K562 (cell line): Measurements from ENCODE around the gene FRMD4A. TPM values are rescaled to one million over a fixed set of nuclear protein-coding genes. Genes with fewer than 3 reads are reported as not detected.

Source experiments
- ATAC-seq: fragments of 200-7000 bp; cut with Tn5 transposase; 3 replicates; pipeline ENCODE4 v1.9.1; 2020; ENCODE audit warnings: moderate library complexity
- BruUV-seq: library from RNA; stranded (reverse); fragments of 400-500 nt; replicated peaks from 2 replicates; lab custom pipeline; 2021; lab: Mats Ljungman, UMichigan
- CTCF ChIA-PET: fragments of 300-600 bp; formaldehyde crosslinking; extraction: SDS; loops from one replicate; lab custom pipeline; 2021; ENCODE audit warnings: low intra/inter-chr PET ratio; lab: Yijun Ruan, JAX
- POLR2A ChIA-PET: fragments of 300-600, 350-650 bp; sonication (Branson Sonifier 250); formaldehyde crosslinking; extraction: SDS; loops from one replicate; lab custom pipeline; 2021; ENCODE audit warnings: antibody characterized with exemption, inconsistent platforms; lab: Yijun Ruan, JAX
- DNase-seq, 4 experiments: peaks; one replicate each; pipeline versions ENCODE4 v3.0.0 to v3.0.0-alpha.2; 2011 to 2018; ENCODE audit warnings: low spot score in 3 of 4, mixed read lengths in 3 of 4; ENCODE audit errors: extremely low read depth in 1 of 4
- FAIRE-seq: peaks from 2 replicates; lab custom pipeline; 2011; peaks lifted over from hg19 to GRCh38; lab: Jason Lieb, UNC
- H2AFZ ChIP-seq: 2 replicates; pipeline ENCODE4 v1.6.0; 2011; ENCODE audit warnings: low read depth, low read length, control low read depth, inconsistent platforms
- H3K27ac ChIP-seq: fragments of 200-600 bp; 3 replicates; pipeline ENCODE4 v1.8.0; 2011; ENCODE audit warnings: low read depth, mild to moderate bottlenecking, control low read depth, inconsistent platforms, low read length, moderate library complexity, mixed read lengths; ENCODE audit errors: extremely low read depth
- H3K27me3 ChIP-seq, 2 experiments: fragments of 300-600 bp in 1 of 2; 2 replicates in 1 of 2; 3 replicates in 1 of 2; pipeline versions ENCODE4 v1.6.0 to v1.8.0; 2011; ENCODE audit warnings: inconsistent platforms in 2 of 2, low read length in 2 of 2, mild to moderate bottlenecking in 1 of 2, mixed read lengths in 1 of 2, moderate library complexity in 1 of 2; ENCODE audit not compliant: control insufficient read depth in 2 of 2, insufficient read depth in 2 of 2
- H3K36me3 ChIP-seq: fragments of 300-600 bp; 3 replicates; pipeline ENCODE4 v1.8.0; 2011; ENCODE audit warnings: mild to moderate bottlenecking, low read length, inconsistent platforms; ENCODE audit not compliant: control insufficient read depth, insufficient read depth
- H3K4me1 ChIP-seq, 2 experiments: fragments of 200-600 bp in 1 of 2; replicated peaks in 1 of 2; 2 replicates in 1 of 2; 3 replicates in 1 of 2; pipeline versions ENCODE4 v1.5.1 to v1.8.0; 2011; ENCODE audit warnings: inconsistent platforms in 2 of 2, low read length in 2 of 2, mild to moderate bottlenecking in 1 of 2, mixed read lengths in 1 of 2, moderate library complexity in 1 of 2; ENCODE audit not compliant: control insufficient read depth in 2 of 2, insufficient read depth in 2 of 2
- H3K4me2 ChIP-seq: 2 replicates; pipeline ENCODE4 v1.6.1; 2011; ENCODE audit warnings: low read length, control low read depth, inconsistent platforms, mixed read lengths; ENCODE audit not compliant: insufficient read depth
- H3K4me3 ChIP-seq: fragments of 200-600 bp; sonication (generic), shearing (Covaris generic); 2 replicates; pipeline ENCODE4 v1.5.1; 2016; ENCODE audit warnings: control low read depth, inconsistent platforms
- H3K79me2 ChIP-seq: fragments of 200-600 bp; 3 replicates; pipeline ENCODE4 v1.8.0; 2011; ENCODE audit warnings: low read length, inconsistent platforms; ENCODE audit not compliant: control insufficient read depth, insufficient read depth
- H3K9ac ChIP-seq, 2 experiments: 2 replicates each; pipeline versions ENCODE4 v1.6.0 to v1.6.1; 2011; ENCODE audit warnings: low read depth in 2 of 2, low read length in 2 of 2, control low read depth in 1 of 2, inconsistent platforms in 1 of 2, mild to moderate bottlenecking in 1 of 2, mixed read lengths in 1 of 2; ENCODE audit not compliant: insufficient read depth in 1 of 2
- H3K9me1 ChIP-seq: one replicate; pipeline ENCODE4 v1.6.0; 2011; ENCODE audit warnings: inconsistent platforms, mild to moderate bottlenecking, low read length, moderate library complexity; ENCODE audit not compliant: control insufficient read depth, insufficient read depth
- H3K9me3 ChIP-seq: replicated peaks from 2 replicates; pipeline ENCODE4 v1.5.1; 2011; ENCODE audit warnings: low read depth, low read length, inconsistent platforms; ENCODE audit not compliant: control insufficient read depth, insufficient read depth
- H4K20me1 ChIP-seq: replicated peaks from 2 replicates; pipeline ENCODE4 v1.6.1; 2011; ENCODE audit warnings: low read length, inconsistent platforms, mixed read lengths; ENCODE audit not compliant: control insufficient read depth, insufficient read depth
- DNMT1 ChIP-seq: fragments of 450-650 bp; IDR thresholded peaks from 2 replicates; pipeline ENCODE4 v1.6.1; 2016; ENCODE audit warnings: antibody characterized with exemption, mild to moderate bottlenecking
- FIP1L1 ChIP-seq: fragments of 200-400 bp; formaldehyde crosslinking; IDR thresholded peaks from 2 replicates; pipeline ENCODE4 v1.6.1; 2018; ENCODE audit warnings: mild to moderate bottlenecking, low read depth, low read length; ENCODE audit not compliant: poor library complexity, severe bottlenecking
- HNRNPK ChIP-seq: fragments of 200-400 bp; formaldehyde crosslinking; IDR thresholded peaks from one replicate; pipeline ENCODE4 v1.6.1; 2018; ENCODE audit warnings: mild to moderate bottlenecking, low read depth, low read length; ENCODE audit not compliant: poor library complexity, severe bottlenecking
- KLF16 ChIP-seq: IDR thresholded peaks from 2 replicates; pipeline ENCODE4 v1.6.1; 2016; ENCODE audit warnings: antibody characterized with exemption
- MAZ ChIP-seq, 2 experiments: fragments of 450-650 bp in 1 of 2; sonication (generic) in 1 of 2; formaldehyde crosslinking; IDR thresholded peaks in 1 of 2; conservative IDR thresholded peaks in 1 of 2; 2 replicates each; pipeline versions ENCODE4 v1.4.0 to v1.5.0; 2020; ENCODE audit warnings: mild to moderate bottlenecking in 1 of 2, missing genetic modification reagents in 1 of 2
- MNT ChIP-seq, 2 experiments: fragments of 450-650 bp; conservative IDR thresholded peaks; 2 replicates each; pipeline ENCODE4 v1.6.1; 2017; ENCODE audit warnings: mild to moderate bottlenecking in 2 of 2, moderate library complexity in 2 of 2
- MYNN ChIP-seq, 2 experiments: sonication (generic); formaldehyde crosslinking in 1 of 2; IDR thresholded peaks; 2 replicates each; pipeline versions ENCODE4 v1.5.0 to v1.6.1; 2016 to 2020; ENCODE audit warnings: antibody characterized with exemption in 1 of 2, missing genetic modification reagents in 1 of 2
- POLR2AphosphoS5 ChIP-seq: IDR thresholded peaks from 2 replicates; pipeline ENCODE4 v1.6.1; 2011; ENCODE audit warnings: mild to moderate bottlenecking, low read depth, low read length, moderate library complexity; ENCODE audit not compliant: control insufficient read depth, insufficient read depth
- POLR2G ChIP-seq: fragments of 200-400 bp; formaldehyde crosslinking; IDR thresholded peaks from 2 replicates; pipeline ENCODE4 v1.6.1; 2017; ENCODE audit warnings: low read depth, mild to moderate bottlenecking, antibody characterized with exemption, low read length, moderate library complexity
- STAT5B ChIP-seq: fragments of 250-450 bp; sonication (Bioruptor Pico); IDR thresholded peaks from 2 replicates; pipeline ENCODE4 v1.8.0; 2021; ENCODE audit warnings: mild to moderate bottlenecking, inconsistent platforms
- TAF1 ChIP-seq: IDR thresholded peaks from 2 replicates; pipeline ENCODE4 v1.6.1; 2011; ENCODE audit warnings: mild to moderate bottlenecking, low read length, moderate library complexity; ENCODE audit not compliant: insufficient read depth, control insufficient read depth, severe bottlenecking; ENCODE audit errors: extremely low read depth
- ZNF507 ChIP-seq: conservative IDR thresholded peaks from 2 replicates; pipeline ENCODE4 v1.6.1; 2017; ENCODE audit warnings: missing genetic modification characterization, missing compliant biosample characterization
- WGBS: fragments of 100-300 bp; shearing (Covaris generic); methylation state at CpG from one replicate; pipeline ENCODE4 v1.1.6; 2016; ENCODE audit warnings: low coverage, mixed read lengths; ENCODE audit not compliant: insufficient coverage; ENCODE audit errors: missing lambda C conversion rate; 5-methylcytosine and 5-hydroxymethylcytosine counted together
- in situ Hi-C: fragments of 300-500 bp; cut with MboI; formaldehyde crosslinking; loops from 4 replicates; pipeline ENCODE4 v1.15.0; 2018; ENCODE audit warnings: inconsistent platforms, mixed read lengths
- intact Hi-C: fragments of 100-400 bp; cut with micrococcal nuclease; formaldehyde crosslinking; loops from 2 replicates; pipeline ENCODE4 v1.14.2; 2022
- polyA plus RNA-seq, 8 experiments: library from polyadenylated mRNA; depleted of rRNA in 4 of 8; stranded (reverse) in 5 of 8; unstranded in 3 of 8; fragments of >200 nt; fragmentation: Nextera tagmentation in 2 of 8; fragmentation: Illumina TruSeq in 1 of 8; extraction: Ambion mirVana in 2 of 8; extraction: Trizol in 1 of 8; gene quantifications; 2 replicates each; pipeline versions ENCODE4 v1.2.1 to v1.2.3, GENCODE V29; 2011 to 2014; ENCODE audit warnings: inconsistent platforms in 1 of 8, missing spikeins in 1 of 8
- total RNA-seq, 7 experiments: library from RNA; depleted of rRNA in 6 of 7; stranded (reverse); fragments of >200 nt in 6 of 7; fragmentation: Illumina TruSeq in 2 of 7; extraction: Trizol in 2 of 7; gene quantifications; 2 replicates each; pipeline versions ENCODE4 v1.2.1 to v1.2.3, GENCODE V29; 2011 to 2021; ENCODE audit warnings: low replicate concordance in 1 of 7
- TF ChIP-seq, protein P1 (sequence below): fragments of 450-650 bp; IDR thresholded peaks from 2 replicates; pipeline ENCODE4 v1.6.1; 2017; ENCODE audit warnings: antibody characterized with exemption
- TF ChIP-seq, protein P2 (sequence below): fragments of 250-450 bp; sonication (Bioruptor Pico); IDR thresholded peaks from 2 replicates; pipeline ENCODE4 v1.5.0; 2021

The FRMD4A gene
- total and polyA plus RNA-seq, 9 of the 15 experiments (the other 6 are each of a cell fraction or from before 2014, with no cell fraction given): 0.80 to 5.2 (median 3.0) TPM

DNA sequence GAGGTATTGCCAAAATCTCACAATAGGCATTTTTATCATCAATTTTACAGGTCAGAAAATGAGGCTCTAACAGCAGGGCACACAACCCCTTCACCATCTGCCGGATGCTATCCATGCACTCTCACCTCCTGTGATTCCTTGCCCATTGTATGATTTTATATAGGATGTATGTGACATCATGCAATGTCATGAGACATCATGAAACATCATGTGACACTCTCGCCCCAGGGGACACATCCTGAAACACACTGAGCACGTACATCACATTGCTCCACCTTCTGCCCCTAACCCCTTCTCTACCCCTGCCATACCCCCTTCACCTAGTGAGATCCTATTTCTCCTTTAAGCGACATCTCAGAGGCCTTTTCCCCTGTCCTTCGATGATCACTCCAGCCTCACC is 189.4 kb downstream of the FRMD4A start:
- H3K9ac ChIP-seq: no peak overlapping the region
- in situ Hi-C loops (no loop called here), intact Hi-C loops (no loop called here)
- no peaks in the 10 kb centered on the region for H3K36me3 ChIP-seq
- H3K9me1 ChIP-seq: no peaks in the 10 kb centered on the region
- ChIA-PET POLR2A (no interaction called here), CTCF (no interaction called here)
- no peaks in the 10 kb centered on the region; the same call in 1 of the 2 replicates for H4K20me1 ChIP-seq
- no peak for ATAC-seq
- no peak overlapping the region for H3K4me3 ChIP-seq
- no peaks in the 10 kb centered on the region for H3K79me2 ChIP-seq
- no peak for DNase-seq
- peaks cover 8 to 11% of the 10 kb centered on the region in 2 experiments; a peak in 4 of 5 replicates for H3K27me3 ChIP-seq
- 0% methylated on average over 4 of the region's 5 CpGs for WGBS
- H3K27ac ChIP-seq: no peak overlapping the region
- BruUV-seq: no TSS peak
- H2AFZ ChIP-seq: no peak overlapping the region
- H3K4me2 ChIP-seq: no peak overlapping the region
- H3K9me3 ChIP-seq: no peaks in the 10 kb centered on the region
- FAIRE-seq: no peak
- no peaks in the 10 kb centered on the region for H3K4me1 ChIP-seq
- TF ChIP-seq MAZ (CRISPR knock-in tag; conservative IDR thresholded peaks at IDR 0.05 in 1 of 2, IDR thresholded peaks at IDR 0.05 in 1 of 2) (no peak), TAF1 (no peak), KLF16 (no peak), STAT5B (CRISPR knock-in tag) (no peak), ZNF507 (tag) (no peak), MYNN (IDR thresholded peaks at IDR 0.05) (no peak), MYNN (CRISPR knock-in tag; IDR thresholded peaks at IDR 0.05) (no peak), POLR2AphosphoS5 (no peak), HNRNPK (no peak), MNT (conservative IDR thresholded peaks at IDR 0.05) (no peak), DNMT1 (no peak), POLR2G (no peak), FIP1L1 (no peak)
- TF ChIP-seq, protein P1, sequence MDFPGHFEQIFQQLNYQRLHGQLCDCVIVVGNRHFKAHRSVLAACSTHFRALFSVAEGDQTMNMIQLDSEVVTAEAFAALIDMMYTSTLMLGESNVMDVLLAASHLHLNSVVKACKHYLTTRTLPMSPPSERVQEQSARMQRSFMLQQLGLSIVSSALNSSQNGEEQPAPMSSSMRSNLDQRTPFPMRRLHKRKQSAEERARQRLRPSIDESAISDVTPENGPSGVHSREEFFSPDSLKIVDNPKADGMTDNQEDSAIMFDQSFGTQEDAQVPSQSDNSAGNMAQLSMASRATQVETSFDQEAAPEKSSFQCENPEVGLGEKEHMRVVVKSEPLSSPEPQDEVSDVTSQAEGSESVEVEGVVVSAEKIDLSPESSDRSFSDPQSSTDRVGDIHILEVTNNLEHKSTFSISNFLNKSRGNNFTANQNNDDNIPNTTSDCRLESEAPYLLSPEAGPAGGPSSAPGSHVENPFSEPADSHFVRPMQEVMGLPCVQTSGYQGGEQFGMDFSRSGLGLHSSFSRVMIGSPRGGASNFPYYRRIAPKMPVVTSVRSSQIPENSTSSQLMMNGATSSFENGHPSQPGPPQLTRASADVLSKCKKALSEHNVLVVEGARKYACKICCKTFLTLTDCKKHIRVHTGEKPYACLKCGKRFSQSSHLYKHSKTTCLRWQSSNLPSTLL: no peak
- TF ChIP-seq, protein P2, sequence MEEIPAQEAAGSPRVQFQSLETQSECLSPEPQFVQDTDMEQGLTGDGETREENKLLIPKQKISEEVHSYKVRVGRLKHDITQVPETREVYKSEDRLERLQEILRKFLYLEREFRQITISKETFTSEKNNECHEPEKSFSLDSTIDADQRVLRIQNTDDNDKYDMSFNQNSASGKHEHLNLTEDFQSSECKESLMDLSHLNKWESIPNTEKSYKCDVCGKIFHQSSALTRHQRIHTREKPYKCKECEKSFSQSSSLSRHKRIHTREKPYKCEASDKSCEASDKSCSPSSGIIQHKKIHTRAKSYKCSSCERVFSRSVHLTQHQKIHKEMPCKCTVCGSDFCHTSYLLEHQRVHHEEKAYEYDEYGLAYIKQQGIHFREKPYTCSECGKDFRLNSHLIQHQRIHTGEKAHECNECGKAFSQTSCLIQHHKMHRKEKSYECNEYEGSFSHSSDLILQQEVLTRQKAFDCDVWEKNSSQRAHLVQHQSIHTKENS (CRISPR knock-in tag): no peak
